Stimulated activated CD8-positive, alpha-beta memory T cell treated with anti-CD3 and anti-CD28 coated beads, Interleukin-4, amount 100 ng/mL, for 1 hour (primary cell): Measurements from ENCODE around the gene HMG20B.

ENCODE experiments used
- DNase-seq, 2 donors: peaks; one replicate each; pipeline ENCODE4 v3.0.0-alpha.2; 2020; ENCODE audit warnings: low read depth in 2 of 2, low spot score in 1 of 2

Gene HMG20B

DNA sequence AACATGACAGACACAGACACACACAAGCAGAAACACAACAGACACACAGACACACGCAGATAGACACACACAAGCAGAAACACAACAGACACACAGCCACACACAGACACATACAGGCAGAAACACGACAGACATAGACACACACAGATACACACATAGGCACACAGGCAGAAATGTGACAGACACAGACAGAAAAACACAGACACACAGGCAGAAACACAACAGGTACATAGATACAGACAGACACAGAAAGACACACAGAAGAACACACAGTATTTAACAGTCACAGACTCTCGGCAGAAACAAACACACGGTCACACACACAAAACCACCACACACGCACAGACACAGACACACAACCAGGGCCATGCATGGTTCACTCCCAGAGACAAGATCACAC lies 33.0 kb downstream of the HMG20B start:
- DNase-seq, result no peak

DNA sequence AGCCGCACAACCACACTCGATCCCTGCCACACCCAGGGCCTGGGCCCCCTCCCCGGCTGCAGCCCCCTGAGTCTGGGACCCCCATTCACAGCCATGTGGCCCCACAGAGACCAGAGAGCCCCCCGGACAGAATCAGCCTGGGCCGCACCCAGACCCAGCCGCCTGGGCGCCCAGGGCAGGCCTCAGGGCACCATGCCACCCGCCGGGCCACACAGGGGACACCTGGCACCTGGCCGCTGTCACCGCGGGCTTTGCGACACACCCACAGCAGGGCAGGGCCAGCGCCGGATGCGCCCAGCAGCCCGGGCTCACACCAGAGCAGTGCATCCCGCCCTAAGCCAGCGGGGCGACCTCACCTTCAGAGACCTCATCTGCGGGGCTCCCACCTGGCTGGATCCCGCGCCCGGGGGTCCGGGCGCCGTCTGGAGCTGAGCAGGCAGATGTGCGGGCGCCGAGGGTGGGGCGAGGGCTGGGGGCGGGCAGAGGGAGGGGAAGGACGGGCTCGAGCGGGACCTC lies 33.5 kb downstream of the HMG20B start:
- DNase-seq, result no peak

DNA sequence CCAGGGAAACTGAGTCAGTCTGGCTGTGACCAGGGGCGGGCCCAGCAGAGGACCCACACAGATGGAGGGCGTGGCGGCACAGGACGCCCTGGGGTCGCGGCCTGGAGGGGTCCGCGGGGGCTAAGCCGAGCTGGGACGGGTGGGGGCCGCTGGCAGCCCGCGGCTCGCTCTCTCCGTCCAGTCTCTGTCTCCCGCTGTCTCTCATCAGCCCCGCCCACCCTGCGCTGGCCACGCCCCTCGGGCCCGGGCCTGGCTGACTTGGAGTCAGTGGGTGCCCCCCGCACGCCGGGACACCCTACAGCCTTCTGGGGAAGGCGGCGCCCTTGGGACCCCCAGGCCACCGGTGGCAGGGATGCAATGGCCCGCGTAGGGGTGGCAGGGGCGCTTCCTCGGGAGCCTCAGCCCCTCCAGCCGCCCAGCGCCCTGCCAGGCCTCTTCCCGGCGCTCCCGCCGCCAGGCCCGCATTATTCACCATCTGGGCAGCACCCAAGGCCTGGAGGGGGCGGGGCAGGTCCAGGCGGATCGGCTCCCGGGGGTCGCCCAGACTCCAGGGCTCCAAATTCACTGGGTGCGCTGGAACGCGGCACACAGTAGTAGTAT lies 34.0 kb downstream of the HMG20B start, which contains the start of gene TBXA2R:
Gene TBXA2R, minus strand, starts transcription at position 186 of the 600 bp plus-strand sequence. CDS start 6,241 bp downstream, outside the sequence.
- DNase-seq, result peak in 1 of 2 donors; percentile 21

DNA sequence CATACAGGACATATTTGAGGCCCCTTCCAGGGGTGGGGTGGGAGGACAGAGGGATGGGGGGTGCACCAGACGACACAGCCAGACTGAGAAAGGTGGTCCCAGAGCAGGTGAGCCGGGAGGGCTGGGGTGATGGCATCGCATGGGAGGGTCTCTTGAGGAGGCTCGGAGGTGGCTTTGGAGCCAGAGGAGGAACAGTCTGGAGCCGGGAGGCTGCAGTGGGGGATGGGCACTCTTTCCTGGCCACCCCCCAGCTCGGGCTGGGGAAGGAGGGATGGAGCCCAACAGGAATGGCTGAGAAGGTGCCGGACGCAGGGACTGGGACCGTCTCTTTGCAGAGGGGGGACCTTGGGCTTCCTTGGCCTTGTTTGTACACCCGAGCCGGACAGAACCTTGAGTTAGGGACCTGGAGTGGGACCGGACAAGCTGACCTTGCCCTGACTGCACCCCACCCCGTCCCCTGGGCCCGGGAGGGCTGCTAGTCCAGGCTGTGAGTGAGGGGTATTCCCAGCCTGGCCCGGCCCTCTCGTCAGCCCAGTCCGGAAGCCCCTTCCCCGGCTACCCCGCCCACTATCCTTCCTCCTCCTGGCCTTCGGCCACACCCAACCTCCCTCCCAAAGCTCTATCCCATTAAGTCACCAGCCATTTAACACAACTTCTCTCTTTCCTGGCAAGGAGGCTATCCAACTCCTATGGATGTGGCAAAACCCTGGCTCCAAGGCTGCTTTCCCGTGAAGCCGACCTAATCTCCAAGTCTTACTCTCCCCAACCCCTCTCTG lies 34.7 kb downstream of the HMG20B start:
- DNase-seq, result no peak

DNA sequence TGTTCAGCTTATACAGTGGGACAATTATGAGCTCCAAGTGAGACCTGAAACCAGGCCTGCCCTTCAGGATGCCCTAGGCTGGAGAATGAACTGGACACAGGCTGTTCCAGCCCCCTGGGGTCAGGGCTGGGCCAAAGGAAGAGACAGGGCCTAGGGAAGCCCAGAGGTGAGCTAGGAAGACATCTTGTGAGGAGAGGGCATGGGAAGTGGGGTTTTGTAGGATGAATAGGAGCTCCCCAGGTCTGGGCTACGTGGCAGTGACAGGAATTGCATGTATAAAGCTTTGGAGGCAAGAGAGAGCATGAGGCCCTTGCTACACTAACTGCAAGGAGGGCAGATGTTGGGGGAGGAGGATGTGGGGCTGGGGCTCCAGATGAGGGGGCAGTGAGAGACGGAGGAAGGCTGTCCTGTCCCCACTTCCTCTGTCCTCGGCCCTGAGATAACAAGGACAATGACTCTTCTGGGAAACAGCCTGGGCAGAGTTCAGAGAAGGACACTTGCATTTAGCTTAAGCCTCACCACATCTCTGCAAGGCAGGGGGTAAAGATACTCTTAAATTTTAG lies 35.4 kb downstream of the HMG20B start:
- no peak for DNase-seq

DNA sequence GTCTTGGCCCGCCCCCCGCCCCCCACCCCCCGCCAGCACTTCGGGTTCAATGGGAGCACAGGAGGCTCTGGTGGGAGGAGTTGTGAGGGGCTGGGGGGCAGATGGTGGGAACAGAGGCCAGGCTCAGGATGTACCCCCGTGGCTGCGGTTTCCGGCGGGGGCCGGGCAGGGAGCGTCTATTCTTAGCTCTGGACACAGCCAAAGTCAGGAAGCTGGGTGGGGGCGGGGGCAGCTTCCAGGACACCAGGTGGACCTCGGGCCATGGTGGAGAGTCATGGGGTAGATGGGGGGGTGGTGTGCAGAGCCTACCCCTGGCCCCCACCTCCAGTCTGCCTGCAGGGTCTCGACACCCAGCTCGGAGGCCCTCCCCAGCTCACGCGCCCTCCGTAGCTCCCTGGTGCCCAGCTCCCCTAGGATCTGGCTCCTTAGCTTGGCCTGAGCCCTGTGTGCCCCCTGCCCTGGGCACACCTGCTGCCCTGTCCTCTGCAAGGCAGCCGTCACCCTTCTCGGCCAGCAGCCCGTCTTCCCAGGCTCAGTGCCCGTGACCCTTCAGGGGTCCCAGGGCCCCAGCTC lies 36.1 kb downstream of the HMG20B start:
- DNase-seq, result no peak

DNA sequence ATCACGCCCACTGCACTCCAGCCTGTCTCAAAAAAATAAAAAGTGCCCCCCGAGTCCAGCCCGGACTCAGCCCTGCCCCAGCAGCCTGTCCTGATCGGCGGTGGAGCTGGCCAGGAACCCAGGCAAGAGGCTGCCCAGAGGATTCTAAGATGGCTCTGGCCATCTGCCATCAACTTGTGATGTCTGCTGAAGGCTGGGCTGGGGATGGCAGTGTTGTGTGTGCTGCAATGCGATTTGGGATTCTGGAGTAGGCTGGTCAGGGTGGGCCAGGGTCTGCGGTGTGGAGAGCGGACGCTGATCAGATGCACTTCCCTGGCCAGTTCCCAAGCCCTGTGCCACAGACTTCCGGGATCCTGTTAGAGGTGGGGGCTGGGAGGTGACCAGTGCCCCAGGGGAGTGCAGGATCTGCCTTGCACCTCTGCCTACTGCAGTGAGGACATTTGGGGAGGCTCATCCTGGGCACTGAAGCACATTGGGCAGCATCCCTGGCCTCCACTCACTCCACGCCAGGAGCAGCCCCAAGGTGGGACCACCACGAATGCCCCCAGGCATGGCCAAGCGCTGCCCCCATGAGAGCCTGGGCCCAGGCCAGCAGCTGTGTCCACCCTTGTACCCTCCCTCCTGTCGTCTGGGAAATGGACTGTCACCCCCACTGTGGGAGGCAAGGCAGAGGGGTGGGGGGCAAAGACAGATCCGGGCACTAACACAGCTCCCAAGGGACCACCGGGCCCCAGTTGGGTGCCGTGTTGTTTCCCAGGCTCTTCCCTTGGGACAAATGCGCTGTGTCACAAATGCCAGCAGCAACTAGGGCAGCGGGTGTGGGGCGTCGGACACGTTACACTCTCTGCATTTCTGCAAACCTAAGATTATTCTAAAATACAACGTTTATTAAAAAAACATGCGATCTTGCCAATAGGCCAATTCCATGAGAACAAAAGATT lies 37.3 kb downstream of the HMG20B start:
- no peak for DNase-seq

DNA sequence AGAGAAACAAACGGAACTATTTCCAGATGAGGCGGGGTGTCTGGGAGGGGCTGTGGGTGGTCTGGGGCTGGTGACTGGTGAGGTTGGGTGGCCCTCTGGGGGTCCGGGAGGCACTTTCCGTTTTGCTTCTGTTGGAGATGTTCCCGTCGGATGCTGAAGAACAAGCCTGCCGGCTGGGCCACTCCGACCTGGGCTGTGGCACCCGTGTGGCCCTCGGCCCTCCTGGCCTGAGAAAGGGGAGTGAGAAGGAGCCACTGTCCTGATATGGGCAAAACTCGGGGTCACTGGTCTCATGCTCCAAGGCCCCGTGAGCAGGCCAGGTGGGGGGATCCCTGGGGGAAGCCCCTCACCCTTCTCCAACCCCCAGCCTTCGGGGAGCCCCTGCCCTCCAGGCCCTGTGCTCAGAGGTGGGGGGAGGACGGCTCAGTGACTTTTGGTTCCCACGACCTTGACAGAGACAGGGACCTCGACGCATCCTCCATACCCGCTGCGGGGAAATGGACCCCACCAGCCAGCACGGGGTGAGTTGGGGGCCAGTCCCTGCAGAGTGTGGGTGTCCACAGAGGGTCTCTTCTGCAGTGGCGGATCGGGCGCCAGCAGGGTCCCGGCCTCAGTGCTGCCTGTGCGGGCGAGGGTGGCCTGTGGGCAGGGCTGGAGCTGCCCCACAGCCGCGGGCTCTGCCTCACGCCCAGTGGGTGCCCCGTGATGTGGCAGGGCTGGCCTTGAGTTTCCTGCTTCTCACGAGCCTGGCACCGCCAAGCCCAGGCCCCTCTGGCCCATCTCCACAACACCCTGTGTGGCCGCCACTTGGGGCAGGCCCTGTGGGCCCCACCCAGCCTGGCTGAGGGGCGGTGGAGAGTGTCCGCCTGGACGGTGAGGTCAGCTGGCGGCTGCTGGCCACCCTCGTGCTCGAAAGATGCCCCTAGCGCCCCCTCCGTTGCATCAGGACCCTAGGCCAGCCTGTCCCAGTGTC lies 38.3 kb downstream of the HMG20B start:
- DNase-seq, result no peak

DNA sequence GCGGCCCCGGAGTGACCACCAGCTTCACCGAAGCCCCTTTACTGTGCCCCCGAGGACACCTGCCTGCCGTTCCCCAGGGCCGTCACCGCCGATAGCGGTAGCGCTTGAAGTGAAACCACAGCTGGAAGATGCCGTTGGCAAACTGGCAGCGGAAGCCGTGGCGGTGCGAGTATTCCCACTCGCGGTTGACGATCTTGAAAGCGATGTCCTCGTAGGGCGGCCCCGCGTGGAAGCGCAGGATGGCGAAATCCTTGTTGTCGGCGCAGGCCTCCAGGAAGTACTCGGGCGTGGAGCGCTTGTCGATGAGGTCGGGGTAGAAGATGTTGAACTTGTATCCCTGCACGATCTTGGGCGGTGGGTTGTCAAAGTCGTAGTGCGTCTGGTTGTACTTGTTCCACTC lies 39.1 kb downstream of the HMG20B start:
- no peak for DNase-seq

DNA sequence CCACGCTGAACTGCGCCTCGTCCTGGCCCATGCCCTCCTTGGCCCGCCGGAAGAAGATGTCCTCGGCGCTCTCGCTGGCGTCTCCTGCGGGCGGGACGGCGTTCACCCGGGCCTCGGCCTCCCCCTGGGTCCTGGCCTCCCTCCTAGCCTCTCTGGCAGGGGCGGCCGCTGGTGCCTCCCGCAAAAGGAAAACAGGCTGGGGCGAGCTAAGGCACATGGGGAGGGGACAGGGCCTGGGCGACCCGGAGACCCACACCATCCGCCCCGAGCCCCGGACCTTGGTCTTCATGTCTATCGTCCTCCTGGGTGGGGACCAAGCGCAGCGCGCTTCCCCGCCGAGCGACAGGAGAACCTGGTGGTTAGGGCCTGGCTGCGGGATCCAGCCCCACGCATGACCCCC lies 39.6 kb downstream of the HMG20B start:
- no peak for DNase-seq

DNA sequence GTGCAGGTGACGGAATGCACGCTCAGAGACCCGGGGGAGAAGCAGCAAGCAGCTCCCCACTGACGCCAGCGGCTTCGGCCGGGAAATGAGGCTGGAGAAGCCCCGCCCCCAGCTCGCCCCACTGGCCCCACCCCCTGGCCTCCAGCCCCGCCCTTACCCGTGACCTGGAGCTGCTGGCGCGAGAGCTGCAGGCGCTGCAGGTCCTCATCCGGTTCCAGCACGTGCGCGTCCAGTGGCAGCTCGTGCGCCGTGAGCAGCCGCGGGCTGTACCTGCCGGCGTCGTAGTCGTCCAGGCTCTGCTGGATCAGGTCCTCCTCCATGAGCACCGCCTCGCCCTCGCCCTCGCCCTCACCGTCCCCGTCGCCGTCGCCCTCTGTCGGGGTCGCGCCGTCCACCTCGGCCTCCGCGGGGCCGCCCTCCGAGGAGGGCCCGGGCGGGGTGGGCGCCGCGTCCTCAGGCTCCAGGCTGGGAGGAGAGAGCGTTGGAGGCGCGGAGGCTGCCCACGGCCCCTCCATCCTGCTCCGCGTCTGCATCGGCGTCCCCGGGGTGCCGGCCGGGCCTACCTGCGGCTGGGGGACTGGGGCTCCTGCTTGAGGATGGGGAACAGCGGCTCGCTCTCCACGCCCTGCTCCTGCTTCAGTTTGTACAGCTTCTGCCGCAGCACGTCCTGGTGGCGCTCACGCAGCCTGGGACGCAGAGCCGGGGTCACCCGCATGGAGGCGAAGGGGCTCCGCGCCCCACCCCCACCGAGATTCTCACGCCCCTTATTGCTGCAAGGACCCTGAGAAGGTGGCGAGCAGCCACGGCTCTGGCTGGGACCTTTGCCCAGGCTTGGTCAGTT lies 40.4 kb downstream of the HMG20B start:
- no peak for DNase-seq

DNA sequence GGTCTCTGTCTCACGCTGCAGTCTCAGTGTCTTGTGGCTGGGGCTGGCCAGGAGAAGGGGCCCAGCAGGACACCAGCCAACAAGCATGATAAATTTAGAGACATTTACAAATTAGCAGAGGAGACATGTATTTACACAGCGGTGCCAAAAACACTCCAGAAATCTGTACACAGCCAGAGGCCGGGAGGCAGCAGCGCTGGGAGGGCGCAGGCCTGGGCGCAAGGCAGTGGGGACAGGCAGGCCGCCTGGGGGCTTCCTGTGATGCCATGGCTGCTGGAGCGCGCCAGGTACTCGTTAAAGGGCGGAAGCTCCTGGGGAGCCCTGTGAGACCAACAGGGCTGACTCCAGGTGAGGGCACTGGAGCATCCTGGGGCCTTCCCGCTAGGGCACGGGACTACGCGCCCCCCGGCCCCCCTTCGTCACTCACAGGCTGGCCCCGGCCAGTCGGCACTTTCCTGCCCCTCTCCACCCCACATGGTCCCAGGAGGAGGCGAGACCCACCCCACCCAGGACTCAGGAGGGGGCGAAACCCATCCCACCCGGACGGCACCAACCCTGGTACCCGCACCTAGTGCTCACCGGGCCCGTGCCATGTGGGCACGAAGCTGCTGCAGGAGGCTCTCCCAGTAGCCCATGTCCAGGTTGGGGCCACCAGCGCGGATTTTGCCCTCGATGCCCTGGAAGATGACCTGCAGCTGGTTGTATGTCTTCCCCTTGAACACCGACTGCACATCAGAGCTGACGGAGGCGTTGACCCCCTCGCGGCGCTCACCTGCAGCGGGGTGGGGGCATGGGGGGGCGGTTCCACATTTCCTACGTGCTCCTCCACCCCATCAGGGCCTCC lies 41.3 kb downstream of the HMG20B start:
- no peak for DNase-seq

DNA sequence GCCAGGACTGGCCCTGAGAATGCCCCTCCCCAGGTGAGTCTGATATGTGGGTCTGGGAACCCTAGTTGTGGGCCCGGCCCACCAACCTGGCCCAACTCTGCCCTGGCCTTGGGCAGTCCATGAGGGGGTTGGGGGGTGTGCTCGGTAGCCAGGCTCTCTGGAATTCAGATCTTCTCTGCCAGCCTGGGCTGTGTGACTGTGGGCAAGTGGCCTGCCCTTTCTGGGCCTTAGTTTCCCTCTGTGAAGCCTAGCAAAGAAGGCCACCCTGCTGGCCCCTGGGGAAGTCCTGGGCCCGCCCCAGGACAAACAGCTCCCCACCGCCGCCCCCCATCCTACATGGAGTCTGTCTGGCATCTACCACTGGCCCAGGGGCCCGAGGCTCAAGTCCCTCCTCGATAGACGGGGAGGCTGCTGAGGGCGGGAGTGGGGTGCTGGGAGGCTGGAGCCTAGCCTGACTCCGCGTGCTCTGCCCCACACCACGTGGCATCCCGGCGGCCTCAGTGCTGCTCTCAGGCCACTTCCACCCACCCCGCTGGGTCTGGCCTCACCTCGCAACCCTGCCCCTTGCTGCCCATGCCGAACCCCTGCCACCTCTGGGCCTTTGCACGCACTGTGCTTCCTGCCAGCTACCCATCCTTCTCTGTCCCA lies 42.2 kb downstream of the HMG20B start:
- DNase-seq, result no peak

DNA sequence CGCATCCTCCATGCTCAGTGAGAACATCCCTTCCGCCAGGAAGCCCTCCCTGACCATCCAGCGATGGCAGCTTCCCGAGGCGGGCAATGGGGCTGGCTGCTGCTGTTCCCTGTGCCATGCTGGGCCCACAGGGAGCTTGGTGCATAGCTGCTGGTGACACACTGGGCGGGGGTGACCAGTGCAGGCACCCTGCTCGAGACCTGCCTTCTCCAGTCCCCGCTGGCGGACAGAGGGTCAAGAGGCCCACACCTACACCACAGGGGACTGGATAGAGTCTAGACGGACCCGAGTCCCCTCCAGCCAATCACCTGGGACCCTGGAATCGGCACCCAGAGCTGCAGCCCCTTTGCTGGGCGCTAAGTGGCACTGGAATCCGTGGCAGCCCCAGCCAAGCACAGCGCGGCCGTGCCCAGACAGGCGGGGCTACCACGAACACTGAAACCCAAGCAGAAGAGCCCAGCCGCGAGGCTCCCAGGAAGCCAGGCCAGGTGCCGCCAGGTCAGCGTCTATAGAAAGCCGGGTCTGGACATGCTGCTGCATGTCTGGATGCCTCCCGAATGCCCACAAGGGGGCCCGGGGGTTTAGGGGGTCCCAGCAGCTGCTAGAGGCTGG lies 42.9 kb downstream of the HMG20B start:
- no peak for DNase-seq

DNA sequence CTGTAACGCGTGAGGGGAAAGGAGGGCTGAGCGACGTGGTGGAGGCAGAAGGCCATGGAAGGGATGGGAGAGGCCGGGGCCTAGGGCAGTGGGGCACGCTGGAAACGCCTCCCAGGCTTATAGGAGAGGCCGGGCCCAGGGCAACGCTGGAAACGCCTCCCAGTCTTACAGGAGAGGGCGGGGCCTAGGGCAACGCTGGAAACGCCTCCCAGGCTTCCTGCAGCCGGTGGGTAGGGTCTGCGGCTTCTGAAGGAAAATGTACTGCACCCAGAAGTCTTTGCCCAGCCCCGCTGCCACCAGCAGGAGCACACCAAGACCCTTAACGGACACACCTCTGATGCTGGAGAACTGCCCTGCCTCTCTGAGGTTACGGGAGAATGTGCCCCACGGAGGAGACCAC lies 44.7 kb downstream of the HMG20B start:
- no peak for DNase-seq

DNA sequence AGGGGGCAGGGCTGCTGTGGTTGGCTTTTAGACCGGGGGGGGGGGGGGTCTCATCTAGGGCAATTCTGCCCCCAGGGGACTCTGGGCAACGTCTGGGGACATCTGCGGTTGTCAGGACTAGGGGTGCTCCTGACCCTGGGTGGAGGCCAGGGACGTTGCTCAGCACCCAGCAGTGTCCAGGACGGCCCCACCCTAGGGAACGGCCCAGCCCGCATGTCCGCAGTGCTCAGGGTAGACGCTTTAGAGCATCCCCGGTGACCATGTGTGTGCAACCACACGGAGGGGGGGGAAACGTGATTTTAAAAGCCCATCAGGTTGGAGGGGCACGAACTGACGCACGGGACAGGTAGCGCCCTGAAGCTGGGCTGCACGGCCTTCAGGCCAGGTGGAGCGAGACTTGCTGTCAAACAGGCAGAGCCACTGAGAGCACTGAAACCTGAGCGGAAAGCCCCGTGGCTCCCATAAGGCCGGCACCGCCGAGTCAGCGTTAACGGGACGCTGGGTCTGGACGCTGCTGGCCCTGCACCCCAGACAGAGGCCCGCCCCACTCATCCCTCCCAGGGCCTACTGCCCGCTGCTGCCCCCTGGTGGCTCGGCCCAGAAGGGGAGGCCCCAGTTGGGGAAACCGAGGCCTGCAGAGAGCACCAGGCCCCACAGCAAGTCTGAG lies 45.5 kb downstream of the HMG20B start:
- DNase-seq, result peak in 1 of 2 donors; percentile 29
